Esophagus mucosa (tissue), 1 donor: Measurements from ENCODE around the gene FBXL16. TPM values are rescaled to one million over a fixed set of nuclear protein-coding genes. Genes with fewer than 3 reads are reported as not detected.

Experiments
- ATAC-seq: fragments of 200-7000 bp; cut with Tn5 transposase; one replicate; pipeline ENCODE4 v1.9.1; 2020
- total RNA-seq: library from RNA; stranded (reverse); gene quantifications from one replicate; pipeline ENCODE4 v1.2.4, GENCODE V29; 2023
- donor health status: DM: yes; HTN: yes; CAD: no.

Gene FBXL16
- total RNA-seq, 1 donor from 2014 or later, result 15.1 TPM

DNA sequence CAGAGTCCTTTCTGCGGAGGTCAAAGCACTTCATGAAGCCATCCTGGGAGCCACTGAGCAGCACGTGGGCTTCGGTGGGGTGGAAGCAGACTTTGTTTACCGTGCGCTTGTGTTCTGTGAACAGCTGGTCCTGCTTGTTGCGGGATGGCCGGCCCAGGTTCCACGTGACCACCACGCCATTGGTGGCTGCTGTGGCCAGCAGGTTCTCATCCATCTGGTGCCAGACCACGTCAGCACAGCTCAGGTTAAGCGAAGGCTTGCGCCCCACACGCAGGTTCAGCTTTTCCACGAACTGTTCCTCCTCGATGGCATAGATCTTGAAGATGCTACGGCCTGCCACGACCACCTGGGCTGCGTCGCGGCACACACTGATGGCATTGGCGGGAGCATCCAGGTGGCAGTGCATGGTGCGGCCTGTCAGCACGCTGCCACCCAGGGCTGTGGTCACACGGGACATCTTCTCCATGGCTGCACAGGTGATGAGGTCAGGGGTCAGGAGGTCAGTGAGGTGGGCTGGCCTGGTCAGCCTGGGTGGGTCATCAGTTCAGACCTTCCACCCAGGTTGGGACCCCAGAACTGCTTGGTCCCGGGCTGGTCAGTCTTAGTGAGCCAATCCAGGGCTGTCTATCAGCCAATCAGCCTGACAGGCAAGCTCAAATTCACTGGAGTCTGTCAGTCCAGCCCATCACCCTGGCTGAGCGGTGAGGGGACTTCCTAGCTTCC is 16.3 kb downstream of the FBXL16 start:
- no peak for ATAC-seq

DNA sequence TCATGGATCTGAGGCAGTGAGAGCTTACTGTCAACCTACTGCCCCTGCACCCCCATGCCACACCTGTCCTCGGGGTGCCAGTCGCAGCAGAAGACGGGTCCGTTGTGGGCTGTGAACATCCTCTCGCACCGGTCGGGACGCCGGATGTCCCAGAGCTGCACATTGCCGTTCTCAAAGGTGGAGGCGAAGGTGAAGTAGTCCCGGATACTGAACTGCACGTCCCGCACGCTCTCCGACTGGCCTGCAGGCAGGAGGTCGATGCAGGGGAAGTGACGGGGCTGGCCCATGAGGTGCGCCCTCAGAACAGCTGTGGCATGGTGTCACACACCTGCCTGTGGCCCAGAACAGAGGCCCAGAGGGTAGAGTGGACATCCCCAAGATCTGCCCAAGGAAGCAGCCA is 18.1 kb downstream of the FBXL16 start:
- no peak for ATAC-seq

DNA sequence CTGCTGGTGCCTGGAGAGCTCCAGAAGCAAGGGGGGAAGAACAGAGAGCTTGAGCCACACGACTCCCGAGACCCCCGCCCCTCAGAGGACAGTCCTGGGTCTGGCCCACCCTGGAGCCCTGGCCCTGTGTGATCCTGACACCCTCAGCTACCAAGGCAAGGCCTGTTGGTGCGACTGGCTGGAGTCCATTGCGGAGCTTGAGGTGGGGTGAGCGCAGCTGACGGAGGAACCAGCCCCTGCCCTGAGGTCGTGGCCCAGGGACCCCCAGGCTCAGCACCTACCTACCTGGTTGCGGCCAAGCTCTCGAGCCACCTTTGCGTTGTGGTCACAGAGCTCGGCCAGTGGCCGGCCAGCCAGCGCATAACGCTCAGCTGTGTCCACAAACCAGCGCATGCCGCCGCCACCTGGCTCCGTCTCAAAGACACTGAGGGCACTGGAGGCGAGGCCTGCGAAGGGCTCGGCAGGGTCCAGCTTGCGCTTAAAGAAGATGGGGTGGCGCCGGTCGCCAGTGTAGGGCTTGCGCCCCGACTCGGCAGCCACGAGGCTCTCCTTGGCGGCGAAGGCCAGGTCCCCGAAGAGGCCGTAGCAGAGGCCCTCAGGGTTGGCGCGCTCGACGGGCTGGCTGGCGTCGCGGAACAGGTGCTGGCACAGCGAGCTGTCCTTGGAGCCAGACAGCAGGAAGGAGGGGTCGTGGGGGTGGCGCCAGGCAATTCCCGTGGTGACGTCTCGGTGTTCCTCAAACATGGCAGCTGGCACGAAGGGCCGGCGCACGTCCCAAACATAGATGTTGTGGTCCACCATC is 18.9 kb downstream of the FBXL16 start:
- ATAC-seq, result no peak

DNA sequence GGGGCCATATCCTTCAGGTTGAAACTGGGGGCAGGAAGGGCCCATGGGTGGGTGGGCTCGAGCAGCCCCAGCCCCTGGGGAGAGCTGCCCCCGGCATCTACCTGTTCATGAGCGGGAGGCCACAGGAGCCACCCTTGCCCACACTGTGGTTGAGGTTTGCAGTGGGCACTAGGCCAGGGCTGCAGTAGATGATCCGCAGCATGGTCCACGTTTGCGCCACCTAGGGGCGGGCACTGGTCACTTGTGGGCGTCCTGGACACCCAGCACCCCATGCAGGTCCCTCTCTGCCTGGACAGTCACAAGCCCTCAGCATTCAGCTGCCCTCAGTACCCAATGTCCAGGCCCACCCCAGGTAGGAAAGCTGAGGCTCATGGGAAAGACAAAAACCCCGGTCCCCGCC is 19.6 kb downstream of the FBXL16 start:
- ATAC-seq, result no peak

DNA sequence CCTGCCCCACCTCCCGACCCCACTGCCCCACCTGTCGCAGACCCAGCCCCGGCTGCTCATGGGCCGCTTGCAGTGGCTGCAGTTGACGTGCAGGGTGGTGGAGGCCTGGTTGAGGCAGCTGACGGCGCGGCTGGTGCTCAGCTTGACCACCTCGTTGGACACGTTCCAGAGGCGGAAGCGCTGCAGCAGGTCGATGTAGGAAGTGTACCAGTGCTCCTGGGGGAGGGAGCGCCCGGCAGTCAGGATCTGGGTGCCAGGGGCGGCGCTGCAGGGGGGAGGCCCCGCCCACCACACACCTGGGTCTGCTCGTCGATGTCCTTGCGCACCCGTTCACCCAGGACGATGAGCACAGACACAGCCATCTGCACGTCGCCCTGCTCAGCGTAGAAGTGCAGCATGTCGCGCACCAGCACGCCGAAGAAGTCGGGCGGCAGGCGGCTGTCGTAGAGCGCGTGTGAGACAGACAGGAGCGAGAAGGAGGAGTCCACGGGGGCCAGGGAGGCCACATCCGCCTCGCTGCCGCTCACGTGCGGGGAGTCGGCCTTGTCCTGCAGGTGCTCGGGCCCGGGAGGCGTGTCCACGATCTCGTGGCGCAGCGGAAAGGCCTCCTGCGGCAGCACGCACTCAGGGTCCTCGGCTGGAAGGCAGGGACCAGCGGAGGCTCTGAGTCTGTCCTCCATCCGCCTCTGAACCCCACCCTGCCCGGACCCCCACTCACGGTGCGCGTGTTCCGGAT is 20.5 kb downstream of the FBXL16 start:
- ATAC-seq, result no peak

DNA sequence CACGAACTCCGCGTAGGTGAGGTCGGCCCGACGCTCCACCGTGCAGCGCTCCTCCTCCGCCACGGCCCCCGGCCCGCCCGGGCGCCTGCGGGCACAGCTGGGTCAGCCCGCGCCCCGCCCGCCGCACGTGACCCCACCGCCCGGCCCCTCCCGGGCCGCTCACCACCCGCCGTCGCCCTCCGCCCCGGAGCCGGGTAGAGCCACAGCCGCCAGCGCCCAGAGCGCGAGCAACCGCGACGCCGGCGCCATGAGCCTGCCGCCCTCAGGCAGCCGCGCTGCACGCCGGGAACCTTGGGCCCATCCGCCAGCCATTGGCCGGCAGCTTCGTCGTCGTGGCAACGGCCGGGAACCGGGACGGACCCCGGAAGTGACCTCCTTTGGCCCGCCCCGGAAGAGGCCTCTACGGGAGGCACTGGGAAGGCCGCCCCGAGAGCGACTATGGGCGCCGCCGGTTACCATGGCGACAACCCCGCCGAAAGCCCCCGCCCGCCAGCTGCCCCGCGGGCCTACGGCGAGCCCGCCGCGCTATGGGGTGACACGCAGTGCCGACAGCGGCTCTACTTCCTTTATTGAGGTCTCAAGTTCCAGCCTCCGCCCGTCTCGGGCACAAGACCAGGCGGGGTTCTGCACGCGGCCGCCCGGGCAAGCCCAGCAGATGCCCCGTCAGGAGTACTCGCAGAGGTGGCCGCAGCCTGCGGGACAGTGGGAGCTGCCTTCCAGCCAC is 21.4 kb downstream of the FBXL16 start, which contains the start of gene JMJD8:
TSS of gene JMJD8 (minus strand) at position 264 of the 724 bp plus-strand sequence. CDS start at position 249, 15 bp downstream.
- peak; percentile 69 for ATAC-seq

DNA sequence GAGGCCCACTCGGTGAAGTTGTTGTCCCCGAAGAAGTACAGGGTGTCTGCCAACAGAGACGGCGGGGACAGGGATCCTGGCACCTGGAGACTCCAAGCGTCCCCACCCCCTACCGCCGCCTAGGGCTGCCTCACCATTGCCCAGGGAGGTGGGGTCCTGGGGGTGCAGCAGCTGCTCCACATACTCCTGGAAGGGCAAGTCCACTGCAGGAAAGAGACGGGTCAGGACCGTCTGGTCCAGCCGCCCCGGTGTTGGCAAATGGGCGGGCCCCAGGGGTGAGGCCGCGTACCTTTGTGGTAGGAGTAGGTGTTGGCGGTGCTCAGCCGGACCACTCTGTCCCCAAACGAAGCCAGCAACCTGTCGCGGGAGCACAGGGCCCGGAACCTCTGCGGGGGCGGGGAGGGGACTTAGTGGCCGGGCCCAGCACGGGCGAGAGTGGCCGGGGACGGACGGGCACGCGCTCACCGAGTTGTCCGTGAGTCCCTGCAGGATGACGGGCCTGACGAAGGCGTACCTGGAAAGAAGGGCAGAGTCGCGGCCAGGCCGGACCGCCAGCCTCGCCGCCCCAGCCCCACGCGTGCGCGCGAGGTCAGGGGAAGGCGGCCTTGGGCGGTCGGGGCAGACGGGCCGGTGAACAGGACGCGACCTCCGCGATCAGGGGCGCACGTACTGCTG is 22.1 kb downstream of the FBXL16 start:
- ATAC-seq, result peak; percentile 0

DNA sequence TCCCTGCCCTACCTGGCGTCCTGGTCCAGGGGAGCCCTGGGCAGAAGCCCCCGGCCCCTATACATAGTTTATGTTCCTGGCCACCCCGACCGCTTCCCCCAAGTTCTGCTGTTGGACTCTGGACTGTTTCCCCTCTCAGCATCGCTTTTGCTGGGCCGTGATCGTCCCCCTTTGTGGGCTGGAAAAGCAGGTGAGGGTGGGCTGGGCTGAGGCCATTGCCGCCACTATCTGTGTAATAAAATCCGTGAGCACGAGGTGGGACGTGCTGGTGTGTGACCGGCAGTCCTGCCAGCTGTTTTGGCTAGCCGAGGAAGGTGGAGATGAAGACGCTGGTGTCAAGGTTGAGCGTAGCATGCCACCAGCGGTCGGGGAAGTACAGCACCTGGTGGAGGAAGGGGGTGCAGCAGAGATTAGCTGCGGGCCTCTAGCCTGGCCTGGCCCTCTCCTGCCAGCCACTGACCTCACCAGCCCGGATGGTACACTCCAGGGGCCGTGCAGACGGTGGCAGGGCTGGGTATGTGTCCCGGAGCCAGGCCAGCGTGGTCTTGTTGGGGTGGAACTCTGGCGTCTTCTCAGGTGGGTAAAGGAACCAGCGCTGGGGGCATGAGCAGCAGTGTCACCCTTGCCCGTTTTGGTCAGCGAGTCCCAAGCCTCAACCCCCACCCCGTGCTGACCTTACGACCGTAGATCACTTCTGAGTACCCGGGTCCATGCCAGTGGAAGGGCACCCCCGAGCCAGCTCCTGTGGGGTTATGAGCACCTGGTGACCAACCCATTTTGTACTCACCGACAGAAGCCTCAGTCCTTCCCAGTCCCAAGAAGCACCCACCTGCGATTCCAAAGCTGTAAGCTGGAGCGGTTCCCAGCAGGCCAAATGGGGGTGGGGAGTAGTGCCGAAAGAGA is 22.9 kb downstream of the FBXL16 start:
- ATAC-seq, result no peak

DNA sequence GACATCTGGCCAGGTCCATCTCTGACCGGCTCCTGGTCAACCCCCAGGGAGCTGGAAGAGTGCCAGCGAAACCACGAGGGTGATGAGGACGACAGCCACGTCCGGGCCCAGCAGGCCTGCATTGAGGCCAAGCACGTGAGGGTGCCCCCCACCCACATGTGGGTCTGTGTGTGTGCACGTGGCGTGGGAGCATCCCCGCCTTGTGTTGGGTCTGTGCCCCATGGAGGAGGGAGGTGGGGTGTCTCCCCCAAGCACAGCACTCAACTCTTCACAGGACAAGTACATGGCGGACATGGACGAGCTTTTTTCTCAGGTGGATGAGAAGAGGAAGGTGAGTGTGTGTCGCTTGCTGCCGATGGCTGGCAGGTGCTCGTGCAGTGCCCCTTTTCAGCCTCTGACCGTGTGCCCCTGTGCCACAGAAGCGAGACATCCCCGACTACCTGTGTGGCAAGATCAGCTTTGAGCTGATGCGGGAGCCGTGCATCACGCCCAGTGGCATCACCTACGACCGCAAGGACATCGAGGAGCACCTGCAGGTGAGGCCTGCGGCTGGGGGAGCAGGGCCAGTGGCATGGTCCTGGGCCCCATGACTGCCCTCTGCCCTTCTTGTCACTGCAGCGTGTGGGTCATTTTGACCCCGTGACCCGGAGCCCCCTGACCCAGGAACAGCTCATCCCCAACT is 23.7 kb downstream of the FBXL16 start:
- ATAC-seq, result no peak

DNA sequence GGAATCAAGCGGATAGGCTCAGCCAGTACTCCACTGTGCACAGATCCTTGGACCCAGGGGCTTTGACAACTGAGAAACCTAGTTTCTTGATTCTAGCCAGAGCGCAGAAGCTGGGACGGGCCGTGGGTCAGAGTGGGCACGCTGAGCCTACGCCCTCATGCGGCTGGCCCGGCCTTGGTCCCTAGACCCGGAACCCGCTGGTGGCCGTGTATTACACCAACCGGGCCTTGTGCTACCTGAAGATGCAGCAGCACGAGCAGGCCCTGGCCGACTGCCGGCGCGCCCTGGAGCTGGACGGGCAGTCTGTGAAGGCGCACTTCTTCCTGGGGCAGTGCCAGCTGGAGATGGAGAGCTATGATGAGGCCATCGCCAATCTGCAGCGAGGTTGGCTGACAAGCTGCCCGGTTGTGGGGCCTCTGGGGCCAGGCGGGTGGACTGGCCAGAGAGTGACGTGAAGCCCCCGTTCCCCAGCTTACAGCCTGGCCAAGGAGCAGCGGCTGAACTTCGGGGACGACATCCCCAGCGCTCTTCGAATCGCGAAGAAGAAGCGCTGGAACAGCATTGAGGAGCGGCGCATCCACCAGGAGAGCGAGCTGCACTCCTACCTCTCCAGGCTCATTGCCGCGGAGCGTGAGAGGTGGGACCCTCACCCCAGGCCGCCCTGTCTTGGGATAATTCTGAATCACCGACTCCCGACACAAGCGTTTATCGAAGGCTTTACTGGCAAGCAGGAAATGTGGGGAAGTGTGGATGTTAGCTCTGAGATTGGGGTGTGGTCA is 24.4 kb downstream of the FBXL16 start:
- no peak for ATAC-seq

DNA sequence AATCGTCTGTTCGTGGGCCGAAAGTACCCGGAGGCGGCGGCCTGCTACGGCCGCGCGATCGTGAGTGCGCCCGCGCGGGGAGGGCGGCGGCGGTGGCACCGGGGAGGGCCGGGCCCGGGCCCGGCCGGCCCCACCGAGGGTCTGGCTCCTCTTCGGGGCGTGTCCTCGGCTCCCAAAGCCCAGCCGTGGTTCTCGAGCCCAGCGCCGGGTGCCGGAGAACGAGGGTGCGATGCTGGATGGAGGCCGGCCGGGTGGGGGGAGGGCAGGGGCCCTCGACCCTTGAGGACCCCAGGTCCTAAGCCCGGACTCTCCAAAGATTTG is 25.0 kb downstream of the FBXL16 start:
- ATAC-seq, result no peak

DNA sequence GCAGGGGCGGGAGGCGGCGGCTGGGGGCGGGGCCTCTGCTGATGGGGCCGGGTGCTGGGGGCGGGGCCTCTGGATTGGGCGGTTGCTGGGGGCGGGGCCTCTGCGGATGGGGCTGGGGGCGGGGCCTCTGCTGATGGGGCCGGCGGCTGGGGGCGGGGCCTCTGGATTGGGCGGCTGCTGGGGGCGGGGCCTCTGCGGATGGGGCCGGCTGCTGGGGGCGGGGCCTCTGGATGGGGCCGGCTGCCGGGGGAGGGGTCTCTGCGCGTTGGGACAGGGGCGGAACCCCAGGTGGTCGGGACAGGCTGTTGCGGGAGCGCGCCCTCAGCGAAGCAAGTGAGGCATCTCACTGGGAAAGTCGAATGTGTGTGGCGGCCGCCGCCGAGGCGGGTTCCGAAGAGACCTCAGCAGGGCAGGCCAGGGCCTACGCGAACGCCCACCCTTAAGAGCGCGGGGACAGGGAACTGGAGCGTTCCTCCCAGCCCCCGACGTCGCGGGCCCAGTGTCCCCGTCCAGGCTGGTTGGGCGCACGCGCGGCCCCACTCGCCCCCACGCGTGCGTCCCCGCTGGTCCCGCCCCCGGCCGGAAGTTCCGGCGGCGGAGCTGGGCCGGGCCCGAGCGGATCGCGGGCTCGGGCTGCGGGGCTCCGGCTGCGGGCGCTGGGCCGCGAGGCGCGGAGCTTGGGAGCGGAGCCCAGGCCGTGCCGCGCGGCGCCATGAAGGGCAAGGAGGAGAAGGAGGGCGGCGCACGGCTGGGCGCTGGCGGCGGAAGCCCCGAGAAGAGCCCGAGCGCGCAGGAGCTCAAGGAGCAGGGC is 25.6 kb downstream of the FBXL16 start, which contains the start of gene STUB1:
TSS of gene STUB1 (plus strand) at position 597 of the 811 bp plus-strand sequence. CDS start at position 713, 116 bp downstream.
- ATAC-seq, result peak; percentile 60

DNA sequence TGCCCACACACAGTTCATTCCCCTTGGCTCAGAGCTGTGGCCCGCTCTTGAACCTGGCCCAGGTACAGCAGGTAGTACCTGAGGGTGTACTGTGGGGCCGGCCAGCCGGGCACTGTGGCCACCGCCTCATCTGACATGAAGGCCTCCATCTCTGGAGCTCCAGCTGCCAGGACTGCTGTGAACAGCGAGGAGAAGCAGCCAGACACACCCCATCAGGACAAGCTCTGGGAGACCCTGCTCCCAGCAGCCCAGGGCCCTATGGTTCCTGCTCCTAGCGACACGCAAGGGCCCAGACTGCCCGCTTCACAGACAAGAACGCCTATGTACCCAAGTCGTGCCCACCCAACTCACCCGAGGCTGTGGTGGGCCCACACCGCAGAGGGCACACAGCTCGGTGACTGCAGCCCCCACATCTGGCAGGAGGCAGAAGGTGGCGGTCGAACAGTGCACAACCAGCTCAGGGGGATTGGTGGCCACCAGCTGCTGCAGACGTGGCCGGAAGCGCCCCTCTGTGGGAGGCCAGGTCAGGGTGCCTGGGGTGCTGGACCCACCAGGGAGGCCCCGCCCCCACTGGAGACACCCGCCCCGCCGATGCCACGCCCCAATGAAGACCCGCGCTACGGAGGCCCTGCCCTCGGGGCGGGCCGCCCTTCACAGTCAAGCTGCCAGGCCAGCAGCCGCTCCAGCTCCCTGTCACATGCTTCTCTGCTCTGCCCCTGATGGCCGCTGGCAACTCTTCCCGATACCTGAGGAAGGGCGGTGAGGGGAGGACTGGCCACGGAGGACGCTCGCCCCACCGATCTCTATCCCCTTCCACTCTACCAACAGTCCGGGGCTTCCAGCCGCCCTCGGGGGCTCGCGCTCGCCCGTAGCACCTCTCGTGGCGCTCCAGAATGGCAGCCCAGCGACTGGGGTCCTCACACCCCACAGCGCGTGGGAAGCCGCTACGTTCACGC is 26.5 kb downstream of the FBXL16 start:
- ATAC-seq, result no peak

DNA sequence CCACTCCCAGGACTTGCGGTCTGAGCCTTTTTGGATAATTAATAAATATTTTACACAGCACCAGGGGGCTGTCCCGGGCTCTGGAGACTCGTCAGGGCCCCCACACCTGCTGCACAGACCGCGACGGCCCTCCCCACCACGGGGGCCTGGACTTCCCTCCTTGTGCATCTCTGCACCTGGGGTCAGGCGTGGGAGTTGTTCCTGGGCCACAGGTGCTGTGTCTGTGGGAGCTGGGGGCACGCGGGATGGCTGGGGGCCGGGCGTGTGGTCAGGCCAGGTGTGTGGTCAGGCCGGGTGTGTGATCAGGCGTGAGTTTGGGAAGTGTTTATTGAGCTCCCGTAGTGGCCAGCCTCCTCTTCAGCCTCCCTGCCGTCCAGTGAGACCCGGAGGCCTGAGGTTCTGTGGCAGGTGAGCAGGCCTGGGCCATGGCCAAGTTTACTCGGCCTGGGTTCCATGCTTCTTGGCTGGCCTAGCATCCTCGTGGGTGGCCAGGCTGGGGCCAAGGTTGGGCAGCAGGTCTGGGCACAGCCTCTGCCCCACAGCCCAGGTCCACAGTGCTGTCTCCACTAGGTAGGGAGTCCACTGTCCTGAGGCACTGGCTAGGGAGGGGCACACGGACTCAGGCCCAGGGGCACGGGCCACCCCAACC is 27.3 kb downstream of the FBXL16 start:
- no peak for ATAC-seq

DNA sequence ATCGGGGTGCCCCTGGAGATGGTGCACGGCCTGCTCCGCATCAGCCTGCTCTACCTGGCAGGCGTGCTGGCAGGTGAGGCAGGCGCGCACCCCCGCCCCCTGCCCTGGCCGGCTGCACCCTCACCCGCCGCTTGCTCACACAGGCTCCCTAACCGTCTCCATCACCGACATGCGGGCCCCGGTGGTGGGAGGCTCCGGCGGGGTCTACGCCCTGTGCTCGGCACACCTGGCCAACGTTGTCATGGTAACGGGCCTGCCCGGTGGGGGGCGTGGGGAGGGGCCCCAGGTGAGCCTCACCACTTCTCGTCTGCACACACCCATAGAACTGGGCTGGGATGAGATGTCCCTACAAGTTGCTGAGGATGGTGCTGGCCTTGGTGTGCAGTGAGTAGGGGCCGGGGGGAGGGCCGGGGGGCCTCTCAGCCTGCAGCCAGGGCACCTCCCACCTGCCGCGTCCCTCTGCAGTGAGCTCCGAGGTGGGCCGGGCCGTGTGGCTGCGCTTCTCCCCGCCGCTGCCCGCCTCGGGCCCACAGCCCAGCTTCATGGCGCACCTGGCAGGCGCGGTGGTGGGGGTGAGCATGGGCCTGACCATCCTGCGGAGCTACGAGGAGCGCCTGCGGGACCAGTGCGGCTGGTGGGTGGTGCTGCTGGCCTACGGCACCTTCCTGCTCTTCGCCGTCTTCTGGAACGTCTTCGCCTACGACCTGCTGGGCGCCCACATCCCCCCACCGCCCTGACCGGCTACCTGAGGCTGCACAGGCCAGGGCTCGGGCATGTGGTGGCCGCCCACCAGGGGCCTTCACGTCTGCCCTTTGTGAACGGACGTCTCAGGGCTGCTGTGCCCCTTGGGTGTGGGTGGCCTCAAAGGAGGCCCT is 28.0 kb downstream of the FBXL16 start:
- ATAC-seq, result peak; percentile 0

DNA sequence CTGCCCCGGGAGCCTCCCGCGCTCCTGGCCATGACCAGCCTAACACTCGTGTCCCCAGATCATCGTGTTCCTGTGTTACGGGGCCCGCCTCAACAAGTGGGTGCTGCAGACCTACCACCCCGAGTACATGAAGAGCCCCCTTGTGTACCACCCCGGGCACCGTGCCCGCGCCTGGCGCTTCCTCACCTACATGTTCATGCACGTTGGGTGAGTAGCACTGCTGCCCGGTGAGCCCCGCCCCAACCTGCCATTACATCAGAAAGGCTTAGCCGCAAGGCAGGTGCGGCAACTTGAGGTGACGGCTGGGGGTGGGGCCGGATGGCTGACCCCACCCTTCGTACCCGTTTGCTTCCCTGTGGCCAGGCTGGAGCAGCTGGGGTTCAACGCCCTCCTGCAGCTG is 28.7 kb downstream of the FBXL16 start:
- ATAC-seq, result peak; percentile 67
